Measurements from ENCODE around the gene MNAT1. TPM values are rescaled to one million over a fixed set of nuclear protein-coding genes. Genes with fewer than 3 reads are reported as not detected.

Gene MNAT1
- total RNA-seq: 10 to 100 TPM; 30.6 to 70.4 (median 50.8) TPM

DNA sequence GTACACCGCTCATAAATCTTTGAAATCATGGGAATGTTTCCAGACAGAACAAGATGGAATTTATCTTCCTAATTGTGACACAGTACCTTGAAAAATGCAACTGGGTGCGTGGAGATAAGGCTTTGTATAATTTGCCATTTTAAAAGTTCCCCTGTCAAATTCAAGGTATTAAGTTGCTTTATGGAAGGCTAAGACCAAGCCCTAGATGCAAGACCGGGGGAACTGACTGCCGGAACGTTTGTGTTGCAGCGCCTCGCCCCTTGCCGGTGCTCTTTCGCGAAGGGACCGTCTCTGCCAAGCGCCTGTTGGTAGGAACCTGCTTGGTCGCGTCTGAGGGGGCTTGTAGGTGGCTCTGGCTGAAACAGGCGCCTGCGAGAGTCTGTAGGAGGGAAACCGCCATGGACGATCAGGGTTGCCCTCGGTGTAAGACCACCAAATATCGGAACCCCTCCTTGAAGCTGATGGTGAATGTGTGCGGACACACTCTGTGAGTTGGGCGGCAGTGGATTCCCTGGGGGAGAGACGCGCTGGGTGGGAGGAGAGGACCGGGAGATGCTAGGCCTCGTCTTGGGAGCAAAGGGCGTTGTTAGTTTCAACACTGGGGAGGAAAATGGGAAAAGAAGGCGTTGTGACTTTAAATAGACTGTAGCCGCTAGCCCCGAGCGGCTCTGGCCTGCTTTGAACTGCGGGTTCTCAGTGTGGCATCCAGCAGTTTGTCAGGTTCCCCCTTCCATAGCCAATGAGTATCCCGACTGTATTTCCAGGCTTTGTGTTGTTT is at the start of gene MNAT1:
Gene MNAT1, plus strand, starts transcription at position 297 of the 778 bp plus-strand sequence. Its CDS starts 102 bp downstream, at position 399.
- intact Hi-C loops (cut with DNase I; ENCODE audit: low total_unique reads): no loop called here
- TF ChIP-seq POLR2AphosphoS5 (IDR thresholded peaks at IDR 0.05) (peak; percentile 27 to 73 (median 63)), CTCF (IDR thresholded peaks at IDR 0.05) (peak in 1 of 3 donors; percentile 11), POLR2A (IDR thresholded peaks at IDR 0.05) (no peak)
- Histone ChIP-seq H3K4me1 (peaks cover 3 to 13% of the 10 kb centered on the region in 2 donors), H3K4me3 (peak within 1 kb of the TSS; percentile 81 to 94 (median 85)), H3K9me3 (no peaks in the 10 kb centered on the region), H3K27me3 (no peaks in the 10 kb centered on the region), H3K27ac (peak within 1 kb of the TSS; percentile 87 to 89), H3K36me3 (no peaks in the 10 kb centered on the region)
- DNase-seq (ENCODE audit: low spot score in 2 of 2): peak; percentile 51 to 71

DNA sequence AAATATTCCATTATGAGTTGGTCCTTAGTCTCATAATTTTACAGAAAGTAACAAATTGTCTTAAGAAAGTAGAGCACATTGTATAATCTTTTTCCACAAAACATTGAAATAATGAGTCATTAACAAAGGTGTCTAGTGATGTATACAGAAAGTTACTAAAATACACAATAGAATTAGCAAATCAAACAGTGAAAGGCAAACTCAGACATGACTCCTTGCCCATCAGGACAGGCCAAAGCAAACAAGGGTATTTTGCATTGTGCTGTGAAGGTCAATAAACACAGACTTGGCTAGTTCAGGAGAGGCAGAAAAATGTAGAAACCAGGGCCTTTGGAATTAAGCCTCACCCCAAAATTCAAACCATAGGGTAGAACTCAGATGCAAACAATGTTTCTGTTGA is 47.7 kb upstream of the MNAT1 start:
- no peaks in the 10 kb centered on the region for H3K36me3 ChIP-seq
- TF ChIP-seq CTCF (IDR thresholded peaks at IDR 0.05) (no peak), POLR2AphosphoS5 (IDR thresholded peaks at IDR 0.05) (no peak), POLR2A (IDR thresholded peaks at IDR 0.05) (no peak)
- H3K9me3 ChIP-seq: no peaks in the 10 kb centered on the region
- no peaks in the 10 kb centered on the region for H3K27me3 ChIP-seq
- no peak overlapping the region for H3K4me3 ChIP-seq
- DNase-seq (ENCODE audit: low spot score in 2 of 2): no peak
- H3K4me1 ChIP-seq: no peaks in the 10 kb centered on the region
- H3K27ac ChIP-seq: no peak overlapping the region
- intact Hi-C loops (cut with DNase I; ENCODE audit: low total_unique reads): no loop called here

DNA sequence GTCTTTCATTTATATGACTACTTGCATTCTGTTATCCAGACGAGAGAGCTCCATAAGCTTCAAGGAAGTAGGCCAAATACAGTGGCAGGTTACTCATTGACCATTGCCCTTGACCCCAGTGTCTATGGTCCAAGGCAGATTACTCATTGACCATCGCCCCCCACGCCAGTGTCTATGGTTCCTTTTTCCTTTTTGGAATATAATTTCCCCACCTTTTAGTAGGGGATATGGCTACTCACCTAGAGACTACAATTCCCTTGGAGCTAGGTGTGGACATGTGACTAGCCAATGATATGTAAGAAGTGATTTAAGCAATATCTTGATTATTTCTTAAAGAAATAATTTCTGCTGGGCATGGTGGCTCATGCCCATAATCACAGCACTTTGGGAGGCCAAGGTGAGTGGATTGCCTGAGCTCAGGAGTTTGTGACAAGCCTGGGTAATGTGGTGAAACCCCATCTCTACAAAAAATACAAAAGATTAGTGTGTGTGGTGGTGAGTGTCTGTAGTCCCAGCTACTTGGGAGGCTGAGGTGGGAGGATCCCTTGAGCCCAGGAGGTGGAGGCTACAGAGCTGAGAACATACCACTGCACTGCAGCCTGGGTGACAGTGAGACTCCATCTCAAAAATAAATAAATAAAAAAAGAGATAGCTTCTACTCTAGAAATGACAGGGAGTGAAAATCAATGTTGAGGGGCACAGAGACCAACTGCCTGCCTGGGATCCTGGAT is 43.0 kb upstream of the MNAT1 start:
- Histone ChIP-seq H3K4me3 (no peak overlapping the region), H3K36me3 (no peaks in the 10 kb centered on the region), H3K27ac (no peak overlapping the region), H3K4me1 (no peaks in the 10 kb centered on the region), H3K9me3 (no peaks in the 10 kb centered on the region), H3K27me3 (no peaks in the 10 kb centered on the region)
- intact Hi-C loops (cut with DNase I; ENCODE audit: low total_unique reads): loop anchor here (10.0 kb wide), 1 partner anchor 867 kb away; no protein-coding TSS in a partner anchor
- DNase-seq (ENCODE audit: low spot score in 2 of 2): no peak
- TF ChIP-seq CTCF (IDR thresholded peaks at IDR 0.05) (no peak), POLR2A (IDR thresholded peaks at IDR 0.05) (no peak), POLR2AphosphoS5 (IDR thresholded peaks at IDR 0.05) (no peak)

- Histone ChIP-seq H3K4me1 (no peaks in the 10 kb centered on the region), H3K27me3 (no peaks in the 10 kb centered on the region), H3K27ac (no peak overlapping the region), H3K4me3 (no peak overlapping the region), H3K9me3 (peaks cover 5 to 12% of the 10 kb centered on the region in 2 donors), H3K36me3 (no peaks in the 10 kb centered on the region)
- intact Hi-C loops (cut with DNase I; ENCODE audit: low total_unique reads): loop anchor here (10.0 kb wide), 1 partner anchor 871 kb away; no protein-coding TSS in a partner anchor
- no peak for DNase-seq (ENCODE audit: low spot score in 2 of 2)
- TF ChIP-seq CTCF (IDR thresholded peaks at IDR 0.05): no peak
- no peak for TF ChIP-seq POLR2AphosphoS5 (IDR thresholded peaks at IDR 0.05)
- no peak for TF ChIP-seq POLR2A (IDR thresholded peaks at IDR 0.05)
These were observed 39.2 kb upstream of the MNAT1 start for GRCh38 chr14:60695327-60695726.

- no peaks in the 10 kb centered on the region for H3K27me3 ChIP-seq
- no peak overlapping the region for H3K4me3 ChIP-seq
- peaks cover 15 to 28% of the 10 kb centered on the region in 2 donors for H3K9me3 ChIP-seq
- intact Hi-C loops (cut with DNase I; ENCODE audit: low total_unique reads): no loop called here
- DNase-seq (ENCODE audit: low spot score in 2 of 2): no peak
- H3K27ac ChIP-seq: no peak overlapping the region
- H3K36me3 ChIP-seq: no peaks in the 10 kb centered on the region
- TF ChIP-seq POLR2AphosphoS5 (IDR thresholded peaks at IDR 0.05): no peak
- TF ChIP-seq CTCF (IDR thresholded peaks at IDR 0.05): no peak
- no peak for TF ChIP-seq POLR2A (IDR thresholded peaks at IDR 0.05)
- no peaks in the 10 kb centered on the region for H3K4me1 ChIP-seq
These were observed 34.0 kb upstream of the MNAT1 start for GRCh38 chr14:60700598-60700997.
